Neural progenitor cell (in vitro differentiated cells): ENCODE results near the gene MAGI1. TPM values are rescaled to one million over a fixed set of nuclear protein-coding genes. Genes with fewer than 3 reads are reported as not detected.

Source experiments
- DNase-seq: peaks from one replicate; pipeline ENCODE4 v3.0.0-alpha.2; 2016; ENCODE audit warnings: low spot score
- H2AFZ ChIP-seq: fragments of 200-600 bp; sonication (generic); replicated peaks from 2 replicates; pipeline ENCODE4 v1.6.1; 2016; ENCODE audit warnings: antibody characterized with exemption
- H3F3A ChIP-seq: fragments of 200-600 bp; sonication (generic); 2 replicates; pipeline ENCODE4 v1.6.1; 2016; ENCODE audit warnings: antibody characterized with exemption, low read depth
- H3K27ac ChIP-seq: fragments of 200-600 bp; sonication (generic); 2 replicates; pipeline ENCODE4 v1.5.1; 2016; ENCODE audit warnings: mild to moderate bottlenecking
- H3K27me3 ChIP-seq: fragments of 200-600 bp; sonication (generic); 2 replicates; pipeline ENCODE4 v1.6.1; 2016; ENCODE audit warnings: mild to moderate bottlenecking, moderate library complexity
- H3K36me3 ChIP-seq: fragments of 200-600 bp; sonication (generic); 2 replicates; pipeline ENCODE4 v1.5.1; 2016
- H3K4me1 ChIP-seq: fragments of 200-600 bp; sonication (generic); 2 replicates; pipeline ENCODE4 v1.6.1; 2016; ENCODE audit warnings: mixed run types
- H3K4me2 ChIP-seq: fragments of 200-600 bp; sonication (generic); 2 replicates; pipeline ENCODE4 v1.6.1; 2016
- H3K4me3 ChIP-seq: fragments of 200-600 bp; sonication (generic); 2 replicates; pipeline ENCODE4 v1.5.1; 2016
- H3K79me2 ChIP-seq: fragments of 200-600 bp; sonication (generic); 2 replicates; pipeline ENCODE4 v1.6.1; 2016; ENCODE audit warnings: low read depth
- H3K9ac ChIP-seq: fragments of 200-600 bp; sonication (generic); 2 replicates; pipeline ENCODE4 v1.6.1; 2016
- H3K9me3 ChIP-seq: fragments of 200-600 bp; sonication (generic); 2 replicates; pipeline ENCODE4 v1.5.1; 2016; ENCODE audit warnings: low read depth
- H4K20me1 ChIP-seq: fragments of 200-600 bp; sonication (generic); 2 replicates; pipeline ENCODE4 v1.6.1; 2016; ENCODE audit warnings: low read depth
- H3K27ac Mint-ChIP-seq: 3 replicates; pipeline ENCODE4 v1.8.0; 2021; ENCODE audit warnings: mixed read lengths
- H3K27me3 Mint-ChIP-seq: 2 replicates; pipeline ENCODE4 v1.8.0; 2022; ENCODE audit warnings: low read depth, mild to moderate bottlenecking, inconsistent platforms, moderate library complexity, mixed read lengths; ENCODE audit not compliant: insufficient read depth
- H3K36me3 Mint-ChIP-seq: 3 replicates; pipeline ENCODE4 v1.8.0; 2021; ENCODE audit warnings: mixed read lengths
- H3K4me1 Mint-ChIP-seq: 3 replicates; pipeline ENCODE4 v1.8.0; 2021; ENCODE audit warnings: mixed read lengths
- H3K4me3 Mint-ChIP-seq: 3 replicates; pipeline ENCODE4 v1.8.0; 2021; ENCODE audit warnings: mild to moderate bottlenecking, moderate library complexity, mixed read lengths
- H3K9me3 Mint-ChIP-seq: 3 replicates; pipeline ENCODE4 v1.8.0; 2020; ENCODE audit warnings: mixed read lengths
- CTCF ChIP-seq: fragments of 200-600 bp; sonication (generic); IDR thresholded peaks from 2 replicates; pipeline ENCODE4 v1.5.1; 2017; ENCODE audit warnings: antibody characterized with exemption, mild to moderate bottlenecking
- EZH2 ChIP-seq: fragments of 200-600 bp; sonication (generic); IDR thresholded peaks from 2 replicates; pipeline ENCODE4 v1.6.1; 2017; ENCODE audit warnings: antibody characterized with exemption, mild to moderate bottlenecking, moderate library complexity
- EZH2phosphoT487 ChIP-seq: fragments of 200-600 bp; sonication (generic); IDR thresholded peaks from 2 replicates; pipeline ENCODE4 v1.6.1; 2017; ENCODE audit warnings: antibody characterized with exemption
- total RNA-seq: library from RNA; depleted of rRNA; stranded (reverse); fragments of >200 nt; gene quantifications from 2 replicates; pipeline ENCODE4 v1.2.3, GENCODE V29; 2015; ENCODE audit warnings: low replicate concordance

The MAGI1 gene
- total RNA-seq, 1 donor from 2014 or later, result 40.6 TPM

GRCh38 chr3:66012711-66013110, 26.0 kb downstream of the MAGI1 start:
- H3K4me1 Mint-ChIP-seq, result peaks cover 13% of the 10 kb centered on the region
- no peaks in the 10 kb centered on the region for H3K36me3 ChIP-seq
- no peak overlapping the region for H3K27ac Mint-ChIP-seq
- H3K4me1 ChIP-seq, result peaks cover 21% of the 10 kb centered on the region
- H3K27ac ChIP-seq, result no peak overlapping the region
- H3K79me2 ChIP-seq, result peaks cover 85% of the 10 kb centered on the region
- H3K9ac ChIP-seq, result no peak overlapping the region
- H3K36me3 Mint-ChIP-seq, result no peaks in the 10 kb centered on the region
- no peaks in the 10 kb centered on the region for H3K27me3 Mint-ChIP-seq
- H3F3A ChIP-seq, result peaks cover 12% of the 10 kb centered on the region
- no peak overlapping the region for H3K4me3 Mint-ChIP-seq
- no peak for DNase-seq
- H2AFZ ChIP-seq, result no peak overlapping the region
- no peaks in the 10 kb centered on the region for H3K9me3 ChIP-seq
- TF ChIP-seq EZH2 (no peak), CTCF (no peak), EZH2phosphoT487 (no peak)
- H3K4me2 ChIP-seq, result no peak overlapping the region
- no peaks in the 10 kb centered on the region for H3K27me3 ChIP-seq
- H3K9me3 Mint-ChIP-seq, result no peaks in the 10 kb centered on the region
- peaks cover 32% of the 10 kb centered on the region for H4K20me1 ChIP-seq
- H3K4me3 ChIP-seq, result no peak overlapping the region

- H3K4me2 ChIP-seq, result peak overlapping the region; percentile 27
- no peaks in the 10 kb centered on the region for H3K9me3 Mint-ChIP-seq
- H3K4me3 Mint-ChIP-seq, result no peak overlapping the region
- no peak overlapping the region for H3K9ac ChIP-seq
- DNase-seq, result no peak
- H3K4me1 Mint-ChIP-seq, result peaks cover 3% of the 10 kb centered on the region
- H3K27me3 Mint-ChIP-seq, result no peaks in the 10 kb centered on the region
- no peak overlapping the region for H3K4me3 ChIP-seq
- no peak overlapping the region for H3K27ac Mint-ChIP-seq
- H3K27me3 ChIP-seq, result no peaks in the 10 kb centered on the region
- TF ChIP-seq EZH2 (no peak), EZH2phosphoT487 (no peak), CTCF (no peak)
- H3K27ac ChIP-seq, result no peak overlapping the region
- H3K36me3 Mint-ChIP-seq, result peaks cover 1% of the 10 kb centered on the region
- peaks cover 83% of the 10 kb centered on the region for H3K79me2 ChIP-seq
- H3K9me3 ChIP-seq, result no peaks in the 10 kb centered on the region
- H3F3A ChIP-seq, result peaks cover 12% of the 10 kb centered on the region
- no peaks in the 10 kb centered on the region for H3K36me3 ChIP-seq
- H3K4me1 ChIP-seq, result peaks cover 17% of the 10 kb centered on the region
- H4K20me1 ChIP-seq, result peaks cover 19% of the 10 kb centered on the region
- H2AFZ ChIP-seq, result no peak overlapping the region
Observed at GRCh38 chr3:66010739-66011655, 27.7 kb downstream of the MAGI1 start.

GRCh38 chr3:66010348-66010738, 28.4 kb downstream of the MAGI1 start:
- TF ChIP-seq CTCF (no peak), EZH2 (no peak), EZH2phosphoT487 (no peak)
- H3K4me2 ChIP-seq, result peak overlapping the region; percentile 27
- Mint-ChIP-seq H3K4me1 (peaks cover 3% of the 10 kb centered on the region), H3K36me3 (peaks cover 1% of the 10 kb centered on the region), H3K27me3 (no peaks in the 10 kb centered on the region), H3K27ac (no peak overlapping the region), H3K9me3 (no peaks in the 10 kb centered on the region), H3K4me3 (no peak overlapping the region)
- H3F3A ChIP-seq, result peaks cover 12% of the 10 kb centered on the region
- no peak overlapping the region for H2AFZ ChIP-seq
- H4K20me1 ChIP-seq, result peaks cover 15% of the 10 kb centered on the region
- no peak for DNase-seq
- H3K27me3 ChIP-seq, result no peaks in the 10 kb centered on the region
- H3K9ac ChIP-seq, result no peak overlapping the region
- no peak overlapping the region for H3K4me3 ChIP-seq
- peaks cover 17% of the 10 kb centered on the region for H3K4me1 ChIP-seq
- peaks cover 78% of the 10 kb centered on the region for H3K79me2 ChIP-seq
- no peaks in the 10 kb centered on the region for H3K36me3 ChIP-seq
- no peak overlapping the region for H3K27ac ChIP-seq
- no peaks in the 10 kb centered on the region for H3K9me3 ChIP-seq
